Fibroblast of skin of abdomen (primary cell): ENCODE results near the gene SH2D3C. TPM values are rescaled to one million over a fixed set of nuclear protein-coding genes. Genes with fewer than 3 reads are reported as not detected.

ENCODE experiments used
- DNase-seq: peaks from one replicate; pipeline ENCODE4 v3.0.0-alpha.2; 2013
- polyA plus RNA-seq, 2 experiments: library from polyadenylated mRNA; unstranded; fragments of 120-200 nt; gene quantifications; one replicate each; pipeline ENCODE4 v1.2.1, GENCODE V29; 2013; ENCODE audit not compliant: insufficient read length in 2 of 2

Gene SH2D3C
- 0.30 TPM for polyA plus RNA-seq (2013, experiment 1 of 2; ENCODE audit: insufficient read length)
- polyA plus RNA-seq (2013, experiment 2 of 2; ENCODE audit: insufficient read length): 0.35 TPM

GRCh38 chr9:127778280-127779135 lies at the start of gene SH2D3C:
TSS of gene SH2D3C (minus strand) at chr9:127778666. CDS start at chr9:127778627, 39 bp downstream.
- DNase-seq: no peak

GRCh38 chr9:127826253-127826913 lies 47.9 kb upstream of the SH2D3C start:
- no peak for DNase-seq

- DNase-seq: no peak
These were observed 47.0 kb upstream of the SH2D3C start for GRCh38 chr9:127825319-127826051.

GRCh38 chr9:127822108-127822507 lies 43.6 kb upstream of the SH2D3C start:
- no peak for DNase-seq

GRCh38 chr9:127818574-127818973 lies 40.1 kb upstream of the SH2D3C start:
- no peak for DNase-seq

GRCh38 chr9:127817881-127818434 lies 39.5 kb upstream of the SH2D3C start:
- DNase-seq: no peak

- no peak for DNase-seq
These were observed 38.3 kb upstream of the SH2D3C start for GRCh38 chr9:127816728-127817127.

GRCh38 chr9:127816362-127816725 lies 37.9 kb upstream of the SH2D3C start:
- DNase-seq: no peak

- DNase-seq: no peak
These were observed 37.3 kb upstream of the SH2D3C start for GRCh38 chr9:127815512-127816361.

- no peak for DNase-seq
These were observed 36.4 kb upstream of the SH2D3C start for GRCh38 chr9:127814619-127815511.

GRCh38 chr9:127813686-127814226 lies 35.3 kb upstream of the SH2D3C start:
- no peak for DNase-seq

- no peak for DNase-seq
These were observed 34.6 kb upstream of the SH2D3C start for GRCh38 chr9:127812936-127813675.

- no peak for DNase-seq
These were observed 33.5 kb upstream of the SH2D3C start for GRCh38 chr9:127812011-127812410.

- no peak for DNase-seq
These were observed 32.1 kb upstream of the SH2D3C start for GRCh38 chr9:127810378-127811187.

GRCh38 chr9:127809540-127810377 lies 31.3 kb upstream of the SH2D3C start:
- no peak for DNase-seq

GRCh38 chr9:127809002-127809539 lies 30.6 kb upstream of the SH2D3C start:
- no peak for DNase-seq

GRCh38 chr9:127808347-127809001 lies 30.0 kb upstream of the SH2D3C start:
- DNase-seq: no peak
